ENCODE data around the gene MORC2.

The MORC2 gene

GRCh38 chr22:30918761-30919160 lies 49.8 kb downstream of the MORC2 start:
- no peak for DNase-seq

GRCh38 chr22:30910358-30910757 lies 58.2 kb downstream of the MORC2 start:
- DNase-seq = no peak

- DNase-seq = no peak
Observed at GRCh38 chr22:30909306-30909705, 59.3 kb downstream of the MORC2 start.

- no peak for DNase-seq
Observed at GRCh38 chr22:30908051-30908461, 60.5 kb downstream of the MORC2 start.

- DNase-seq = no peak
Observed at GRCh38 chr22:30906946-30907345, 61.6 kb downstream of the MORC2 start.

- DNase-seq = no peak
Observed at GRCh38 chr22:30906411-30906810, 62.2 kb downstream of the MORC2 start.

- DNase-seq = no peak
Observed at GRCh38 chr22:30905696-30906341, 62.8 kb downstream of the MORC2 start.

- DNase-seq = no peak
Observed at GRCh38 chr22:30903876-30904460, 64.6 kb downstream of the MORC2 start.

- no peak for DNase-seq
Observed at GRCh38 chr22:30902496-30903357, 65.8 kb downstream of the MORC2 start.

- DNase-seq = no peak
Observed at GRCh38 chr22:30894371-30894740, 74.2 kb downstream of the MORC2 start.

- no peak for DNase-seq
Observed at GRCh38 chr22:30893434-30894370, 74.9 kb downstream of the MORC2 start.

GRCh38 chr22:30892731-30893221 lies 75.8 kb downstream of the MORC2 start:
- no peak for DNase-seq

- DNase-seq = no peak
Observed at GRCh38 chr22:30892286-30892685, 76.3 kb downstream of the MORC2 start.

GRCh38 chr22:30891781-30892180 lies 76.8 kb downstream of the MORC2 start:
- DNase-seq = no peak

GRCh38 chr22:30891443-30891755 lies 77.2 kb downstream of the MORC2 start:
- no peak for DNase-seq

GRCh38 chr22:30890686-30891442 lies 77.7 kb downstream of the MORC2 start:
- no peak for DNase-seq

GRCh38 chr22:30889996-30890480 lies 78.5 kb downstream of the MORC2 start:
- DNase-seq = no peak

GRCh38 chr22:30889268-30889995 lies 79.1 kb downstream of the MORC2 start:
- DNase-seq = no peak

- DNase-seq = no peak
Observed at GRCh38 chr22:30887861-30888260, 80.7 kb downstream of the MORC2 start.

- no peak for DNase-seq
Observed at GRCh38 chr22:30887453-30887852, 81.1 kb downstream of the MORC2 start.

GRCh38 chr22:30885591-30885990 lies 83.0 kb downstream of the MORC2 start:
- DNase-seq = no peak
